Osteocyte (in vitro differentiated cells): ENCODE measurements around the gene PPM1F. TPM values are rescaled to one million over a fixed set of nuclear protein-coding genes. Genes with fewer than 3 reads are reported as not detected.

ENCODE experiments used
- DNase-seq: peaks from one replicate; pipeline ENCODE4 v3.0.0; 2021; ENCODE audit warnings: mixed read lengths; ENCODE audit not compliant: unreplicated experiment; ENCODE audit errors: extremely low spot score
- H3K27ac Mint-ChIP-seq: one replicate; pipeline ENCODE4 v1.8.0; 2021; ENCODE audit warnings: mild to moderate bottlenecking, mixed read lengths; ENCODE audit not compliant: unreplicated experiment
- H3K27me3 Mint-ChIP-seq: one replicate; pipeline ENCODE4 v1.8.0; 2021; ENCODE audit warnings: mixed read lengths; ENCODE audit not compliant: unreplicated experiment
- H3K36me3 Mint-ChIP-seq: one replicate; pipeline ENCODE4 v1.8.0; 2021; ENCODE audit warnings: mixed read lengths; ENCODE audit not compliant: unreplicated experiment
- H3K4me1 Mint-ChIP-seq: one replicate; pipeline ENCODE4 v1.8.0; 2021; ENCODE audit warnings: mixed read lengths; ENCODE audit not compliant: unreplicated experiment
- H3K4me3 Mint-ChIP-seq: one replicate; pipeline ENCODE4 v1.8.0; 2021; ENCODE audit warnings: mild to moderate bottlenecking, moderate library complexity, mixed read lengths; ENCODE audit not compliant: unreplicated experiment
- H3K9me3 Mint-ChIP-seq: one replicate; pipeline ENCODE4 v1.8.0; 2021; ENCODE audit warnings: mixed read lengths; ENCODE audit not compliant: unreplicated experiment
- CTCF ChIP-seq: fragments of 200-600 bp; sonication (generic); IDR thresholded peaks from 2 replicates; pipeline ENCODE4 v1.5.0; 2021; ENCODE audit warnings: antibody characterized with exemption, mild to moderate bottlenecking, moderate library complexity
- total RNA-seq: library from RNA; stranded (reverse); gene quantifications from 2 replicates; pipeline ENCODE4 v1.2.1, GENCODE V29; 2021

The PPM1F gene
- total RNA-seq, 1 donor from 2014 or later, result 40.2 TPM

GRCh38 chr22:21919526-21920307, 32.9 kb downstream of the PPM1F start:
- no peak overlapping the region for H3K4me3 Mint-ChIP-seq
- no peak for TF ChIP-seq CTCF

GRCh38 chr22:21918466-21919185, 34.0 kb downstream of the PPM1F start:
- DNase-seq, result no peak
- no peak for TF ChIP-seq CTCF
- H3K27ac Mint-ChIP-seq, result no peak overlapping the region
- no peaks in the 10 kb centered on the region for H3K9me3 Mint-ChIP-seq
- peaks cover 3% of the 10 kb centered on the region for H3K4me1 Mint-ChIP-seq
- H3K36me3 Mint-ChIP-seq, result peaks cover 2% of the 10 kb centered on the region
- H3K4me3 Mint-ChIP-seq, result no peak overlapping the region
- H3K27me3 Mint-ChIP-seq, result no peaks in the 10 kb centered on the region

More at GRCh38 chr22:21919526-21920307, 32.9 kb downstream of the PPM1F start:
- H3K4me1 Mint-ChIP-seq, result peaks cover 3% of the 10 kb centered on the region
- no peaks in the 10 kb centered on the region for H3K9me3 Mint-ChIP-seq
- no peaks in the 10 kb centered on the region for H3K27me3 Mint-ChIP-seq
- peaks cover 2% of the 10 kb centered on the region for H3K36me3 Mint-ChIP-seq
- no peak for DNase-seq
- H3K27ac Mint-ChIP-seq, result no peak overlapping the region

- no peak overlapping the region for H3K4me3 Mint-ChIP-seq
- H3K27me3 Mint-ChIP-seq, result no peaks in the 10 kb centered on the region
- no peak for TF ChIP-seq CTCF
- peaks cover 3% of the 10 kb centered on the region for H3K4me1 Mint-ChIP-seq
- DNase-seq, result no peak
- H3K9me3 Mint-ChIP-seq, result no peaks in the 10 kb centered on the region
- peaks cover 2% of the 10 kb centered on the region for H3K36me3 Mint-ChIP-seq
- H3K27ac Mint-ChIP-seq, result no peak overlapping the region
Measured at GRCh38 chr22:21917959-21918261, 34.7 kb downstream of the PPM1F start.

GRCh38 chr22:21917181-21917958, 35.3 kb downstream of the PPM1F start:
- DNase-seq, result no peak
- Mint-ChIP-seq H3K4me3 (no peak overlapping the region), H3K4me1 (peaks cover 3% of the 10 kb centered on the region), H3K27me3 (no peaks in the 10 kb centered on the region), H3K27ac (no peak overlapping the region), H3K36me3 (peaks cover 2% of the 10 kb centered on the region), H3K9me3 (no peaks in the 10 kb centered on the region)
- TF ChIP-seq CTCF, result no peak
